ENCODE data around the gene DAPK3.
"Not testable (repeated sequence)": the region's sequence is repeated elsewhere in the genome, so short reads cannot be mapped to it uniquely, and the experiment has no call there.

DAPK3 gene

GRCh38 chr19:4012092-4012974, 41.4 kb upstream of the DAPK3 start:
- no peak overlapping the region for H2BK120ac ChIP-seq (ENCODE audit: low read depth, low read length)
- H2BK15ac ChIP-seq (ENCODE audit: low read depth, poor library complexity, severe bottlenecking), result no peak overlapping the region
- no peak overlapping the region for H3K9ac ChIP-seq (ENCODE audit: low read length)
- no peak overlapping the region for H4K91ac ChIP-seq (ENCODE audit: low read length)
- H2BK5ac ChIP-seq (ENCODE audit: low read depth, low read length, poor library complexity, severe bottlenecking), result no peak overlapping the region
- no peak for DNase-seq
- no peaks in the 10 kb centered on the region for H3K27me3 ChIP-seq (ENCODE audit: control insufficient read depth in 1 of 2, insufficient read depth in 1 of 2, low read length in 2 of 2)
- H2AFZ ChIP-seq (ENCODE audit: low read depth, low read length), result no peak overlapping the region
- no peak overlapping the region for H3K4ac ChIP-seq (ENCODE audit: low read depth in 1 of 2, low read length in 2 of 2)
- 95% methylated on average over 27 of the region's 27 CpGs for WGBS
- H3K9me3 ChIP-seq (ENCODE audit: control insufficient read depth, low read length), result no peaks in the 10 kb centered on the region
- no peak overlapping the region for H3K4me2 ChIP-seq (ENCODE audit: low read length, poor library complexity, severe bottlenecking)
- H3K27ac ChIP-seq (ENCODE audit: low read length, poor library complexity, severe bottlenecking), result no peak overlapping the region
- H3K36me3 ChIP-seq (ENCODE audit: control insufficient read depth in 1 of 2, insufficient read depth in 2 of 2, low read depth in 1 of 2, low read length in 2 of 2), result peaks cover 32 to 73% of the 10 kb centered on the region in 2 experiments
- no peak overlapping the region for H2AK5ac ChIP-seq (ENCODE audit: low read length, severe bottlenecking)
- no peak overlapping the region for H4K8ac ChIP-seq (ENCODE audit: low read length)
- no peak overlapping the region for H3K14ac ChIP-seq (ENCODE audit: low read length in 2 of 2)
- peaks cover 44% of the 10 kb centered on the region for H3K79me1 ChIP-seq (replicated peaks; ENCODE audit: low read length, poor library complexity, severe bottlenecking)
- no peak overlapping the region for H3K23ac ChIP-seq (ENCODE audit: low read length in 2 of 2)
- no peak overlapping the region for H3K4me3 ChIP-seq (ENCODE audit: insufficient read depth in 1 of 2, low read depth in 1 of 2, low read length in 2 of 2)
- no peak overlapping the region for H2BK12ac ChIP-seq (ENCODE audit: low read length in 2 of 2)
- H3K18ac ChIP-seq (ENCODE audit: low read depth in 1 of 2, low read length in 2 of 2), result no peak overlapping the region
- H3K4me1 ChIP-seq (ENCODE audit: control insufficient read depth, insufficient read depth, low read depth, low read length), result peaks cover 59% of the 10 kb centered on the region

DNA sequence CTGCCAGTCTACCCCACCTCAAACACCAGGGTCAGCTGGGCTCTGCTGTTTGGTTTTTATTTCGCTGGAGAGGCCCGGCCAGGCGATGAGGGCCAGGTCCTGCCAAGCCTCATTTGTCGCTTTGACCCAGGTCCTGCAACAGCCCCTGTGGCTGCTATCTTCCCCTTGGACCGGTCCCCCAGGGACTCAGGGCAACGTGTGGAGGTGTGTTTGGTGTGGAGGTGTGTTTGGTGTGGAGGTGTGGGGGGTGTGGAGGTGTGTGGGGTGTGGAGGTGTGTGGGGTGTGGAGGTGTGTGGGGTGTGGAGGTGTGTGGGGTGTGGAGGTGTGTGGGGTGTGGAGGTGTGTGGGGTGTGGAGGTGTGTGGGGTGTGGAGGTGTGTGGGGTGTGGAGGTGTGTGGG, 40.5 kb upstream of the DAPK3 start:
- H3K9me3 ChIP-seq (ENCODE audit: control insufficient read depth, low read length); H3K18ac ChIP-seq (ENCODE audit: low read depth in 1 of 2, low read length in 2 of 2); H3K27ac ChIP-seq (ENCODE audit: low read length, poor library complexity, severe bottlenecking); H3K4ac ChIP-seq (ENCODE audit: low read depth in 1 of 2, low read length in 2 of 2); H3K4me2 ChIP-seq (ENCODE audit: low read length, poor library complexity, severe bottlenecking); H3K27me3 ChIP-seq (ENCODE audit: control insufficient read depth in 1 of 2, insufficient read depth in 1 of 2, low read length in 2 of 2); H4K8ac ChIP-seq (ENCODE audit: low read length); H3K14ac ChIP-seq (ENCODE audit: low read length in 2 of 2); H3K23ac ChIP-seq (ENCODE audit: low read length in 2 of 2); H2BK5ac ChIP-seq (ENCODE audit: low read depth, low read length, poor library complexity, severe bottlenecking); H2AFZ ChIP-seq (ENCODE audit: low read depth, low read length); H2BK120ac ChIP-seq (ENCODE audit: low read depth, low read length); H2BK15ac ChIP-seq (ENCODE audit: low read depth, poor library complexity, severe bottlenecking); H3K4me3 ChIP-seq (ENCODE audit: insufficient read depth in 1 of 2, low read depth in 1 of 2, low read length in 2 of 2); DNase-seq; H4K91ac ChIP-seq (ENCODE audit: low read length); H2AK5ac ChIP-seq (ENCODE audit: low read length, severe bottlenecking); H3K9ac ChIP-seq (ENCODE audit: low read length): not testable (repeated sequence)
- Histone ChIP-seq H2BK12ac (ENCODE audit: low read length in 2 of 2) (peak overlapping the region in 1 of 2 experiments; percentile 17), H3K4me1 (ENCODE audit: control insufficient read depth, insufficient read depth, low read depth, low read length) (peaks cover 53% of the 10 kb centered on the region), H3K36me3 (ENCODE audit: control insufficient read depth in 1 of 2, insufficient read depth in 2 of 2, low read depth in 1 of 2, low read length in 2 of 2) (peaks cover 31 to 64% of the 10 kb centered on the region in 2 experiments), H3K79me1 (replicated peaks; ENCODE audit: low read length, poor library complexity, severe bottlenecking) (peaks cover 42% of the 10 kb centered on the region)
- WGBS, result 88% methylated on average over 6 of the region's 6 CpGs

DNA sequence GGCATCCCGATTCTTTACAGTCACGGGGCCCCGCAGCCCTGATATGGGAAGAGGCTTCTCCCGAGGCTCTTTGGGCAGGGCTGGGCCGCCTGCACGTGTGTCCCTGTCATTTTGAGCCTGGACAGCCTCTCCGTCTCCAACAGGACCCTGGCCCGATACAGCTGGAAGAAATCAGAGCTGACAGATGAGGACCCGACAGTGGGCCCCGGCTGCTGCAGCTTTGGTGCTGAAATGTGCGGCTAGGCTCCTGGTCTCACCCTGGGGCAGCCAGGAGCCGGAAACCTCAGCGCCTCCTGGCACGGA, 39.9 kb upstream of the DAPK3 start:
- Histone ChIP-seq H3K36me3 (ENCODE audit: control insufficient read depth in 1 of 2, insufficient read depth in 2 of 2, low read depth in 1 of 2, low read length in 2 of 2) (peaks cover 27 to 57% of the 10 kb centered on the region in 2 experiments), H3K4ac (ENCODE audit: low read depth in 1 of 2, low read length in 2 of 2) (no peak overlapping the region), H3K9ac (ENCODE audit: low read length) (no peak overlapping the region), H3K27me3 (ENCODE audit: control insufficient read depth in 1 of 2, insufficient read depth in 1 of 2, low read length in 2 of 2) (no peaks in the 10 kb centered on the region), H4K91ac (ENCODE audit: low read length) (no peak overlapping the region), H4K8ac (ENCODE audit: low read length) (no peak overlapping the region), H2BK120ac (ENCODE audit: low read depth, low read length) (no peak overlapping the region), H2AFZ (ENCODE audit: low read depth, low read length) (no peak overlapping the region), H3K9me3 (ENCODE audit: control insufficient read depth, low read length) (no peaks in the 10 kb centered on the region), H2BK15ac (ENCODE audit: low read depth, poor library complexity, severe bottlenecking) (no peak overlapping the region), H3K4me3 (ENCODE audit: insufficient read depth in 1 of 2, low read depth in 1 of 2, low read length in 2 of 2) (no peak overlapping the region), H2AK5ac (ENCODE audit: low read length, severe bottlenecking) (no peak overlapping the region), H3K4me2 (ENCODE audit: low read length, poor library complexity, severe bottlenecking) (no peak overlapping the region), H3K14ac (ENCODE audit: low read length in 2 of 2) (no peak overlapping the region), H3K18ac (ENCODE audit: low read depth in 1 of 2, low read length in 2 of 2) (no peak overlapping the region), H3K23ac (ENCODE audit: low read length in 2 of 2) (no peak overlapping the region), H3K4me1 (ENCODE audit: control insufficient read depth, insufficient read depth, low read depth, low read length) (peaks cover 47% of the 10 kb centered on the region), H3K27ac (ENCODE audit: low read length, poor library complexity, severe bottlenecking) (no peak overlapping the region), H2BK5ac (ENCODE audit: low read depth, low read length, poor library complexity, severe bottlenecking) (no peak overlapping the region), H2BK12ac (ENCODE audit: low read length in 2 of 2) (peak overlapping the region in 1 of 2 experiments; percentile 15), H3K79me1 (replicated peaks; ENCODE audit: low read length, poor library complexity, severe bottlenecking) (peaks cover 40% of the 10 kb centered on the region)
- WGBS, result 55% methylated on average over 13 of the region's 14 CpGs
- no peak for DNase-seq

GRCh38 chr19:4009990-4010807, 39.3 kb upstream of the DAPK3 start:
- Histone ChIP-seq H2AFZ (ENCODE audit: low read depth, low read length) (no peak overlapping the region), H3K9me3 (ENCODE audit: control insufficient read depth, low read length) (no peaks in the 10 kb centered on the region), H3K27me3 (ENCODE audit: control insufficient read depth in 1 of 2, insufficient read depth in 1 of 2, low read length in 2 of 2) (no peaks in the 10 kb centered on the region), H3K14ac (ENCODE audit: low read length in 2 of 2) (no peak overlapping the region), H2BK5ac (ENCODE audit: low read depth, low read length, poor library complexity, severe bottlenecking) (no peak overlapping the region), H3K4me2 (ENCODE audit: low read length, poor library complexity, severe bottlenecking) (no peak overlapping the region), H3K36me3 (ENCODE audit: control insufficient read depth in 1 of 2, insufficient read depth in 2 of 2, low read depth in 1 of 2, low read length in 2 of 2) (peaks cover 26 to 51% of the 10 kb centered on the region in 2 experiments), H2BK120ac (ENCODE audit: low read depth, low read length) (no peak overlapping the region), H2BK15ac (ENCODE audit: low read depth, poor library complexity, severe bottlenecking) (no peak overlapping the region), H3K79me1 (replicated peaks; ENCODE audit: low read length, poor library complexity, severe bottlenecking) (peaks cover 40% of the 10 kb centered on the region), H3K4ac (ENCODE audit: low read depth in 1 of 2, low read length in 2 of 2) (no peak overlapping the region), H3K4me1 (ENCODE audit: control insufficient read depth, insufficient read depth, low read depth, low read length) (peaks cover 42% of the 10 kb centered on the region), H3K27ac (ENCODE audit: low read length, poor library complexity, severe bottlenecking) (no peak overlapping the region), H3K9ac (ENCODE audit: low read length) (peak overlapping the region; percentile 82), H4K91ac (ENCODE audit: low read length) (no peak overlapping the region), H3K23ac (ENCODE audit: low read length in 2 of 2) (peak overlapping the region in 1 of 2 experiments; percentile 35), H3K4me3 (ENCODE audit: insufficient read depth in 1 of 2, low read depth in 1 of 2, low read length in 2 of 2) (peak overlapping the region in 1 of 2 experiments; percentile 14), H4K8ac (ENCODE audit: low read length) (no peak overlapping the region), H2BK12ac (ENCODE audit: low read length in 2 of 2) (peak overlapping the region in 1 of 2 experiments; percentile 15), H3K18ac (ENCODE audit: low read depth in 1 of 2, low read length in 2 of 2) (peak overlapping the region in 1 of 2 experiments; percentile 26), H2AK5ac (ENCODE audit: low read length, severe bottlenecking) (no peak overlapping the region)
- peak; percentile 72 for DNase-seq
- WGBS, result 53% methylated on average over 24 of the region's 24 CpGs

Data from mesenchymal stem cell (in vitro differentiated cells and primary cell).